ENCODE data around the gene USF2. TPM values are rescaled to one million over a fixed set of nuclear protein-coding genes. Genes with fewer than 3 reads are reported as not detected.

USF2 gene
- total RNA-seq, 1 donor from 2014 or later = 132 TPM

- Mint-ChIP-seq H3K36me3 (ENCODE audit: unreplicated experiment) (peaks cover 6% of the 10 kb centered on the region), H3K4me1 (ENCODE audit: low read depth, unreplicated experiment) (peaks cover 20% of the 10 kb centered on the region), H3K27me3 (ENCODE audit: unreplicated experiment) (peaks cover 13% of the 10 kb centered on the region), H3K9me3 (ENCODE audit: unreplicated experiment) (peaks cover 16% of the 10 kb centered on the region), H3K27ac (ENCODE audit: unreplicated experiment) (no peak overlapping the region), H3K4me3 (ENCODE audit: unreplicated experiment) (peak overlapping the region; percentile 78)
- TF ChIP-seq, protein P1, sequence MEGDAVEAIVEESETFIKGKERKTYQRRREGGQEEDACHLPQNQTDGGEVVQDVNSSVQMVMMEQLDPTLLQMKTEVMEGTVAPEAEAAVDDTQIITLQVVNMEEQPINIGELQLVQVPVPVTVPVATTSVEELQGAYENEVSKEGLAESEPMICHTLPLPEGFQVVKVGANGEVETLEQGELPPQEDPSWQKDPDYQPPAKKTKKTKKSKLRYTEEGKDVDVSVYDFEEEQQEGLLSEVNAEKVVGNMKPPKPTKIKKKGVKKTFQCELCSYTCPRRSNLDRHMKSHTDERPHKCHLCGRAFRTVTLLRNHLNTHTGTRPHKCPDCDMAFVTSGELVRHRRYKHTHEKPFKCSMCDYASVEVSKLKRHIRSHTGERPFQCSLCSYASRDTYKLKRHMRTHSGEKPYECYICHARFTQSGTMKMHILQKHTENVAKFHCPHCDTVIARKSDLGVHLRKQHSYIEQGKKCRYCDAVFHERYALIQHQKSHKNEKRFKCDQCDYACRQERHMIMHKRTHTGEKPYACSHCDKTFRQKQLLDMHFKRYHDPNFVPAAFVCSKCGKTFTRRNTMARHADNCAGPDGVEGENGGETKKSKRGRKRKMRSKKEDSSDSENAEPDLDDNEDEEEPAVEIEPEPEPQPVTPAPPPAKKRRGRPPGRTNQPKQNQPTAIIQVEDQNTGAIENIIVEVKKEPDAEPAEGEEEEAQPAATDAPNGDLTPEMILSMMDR (IDR thresholded peaks at IDR 0.05; ENCODE audit: partially characterized antibody, unreplicated experiment) = no peak
- DNase-seq = peak; percentile 47
Measured at GRCh38 chr19:35266520-35267352, 2.0 kb upstream of the USF2 start.

DNA sequence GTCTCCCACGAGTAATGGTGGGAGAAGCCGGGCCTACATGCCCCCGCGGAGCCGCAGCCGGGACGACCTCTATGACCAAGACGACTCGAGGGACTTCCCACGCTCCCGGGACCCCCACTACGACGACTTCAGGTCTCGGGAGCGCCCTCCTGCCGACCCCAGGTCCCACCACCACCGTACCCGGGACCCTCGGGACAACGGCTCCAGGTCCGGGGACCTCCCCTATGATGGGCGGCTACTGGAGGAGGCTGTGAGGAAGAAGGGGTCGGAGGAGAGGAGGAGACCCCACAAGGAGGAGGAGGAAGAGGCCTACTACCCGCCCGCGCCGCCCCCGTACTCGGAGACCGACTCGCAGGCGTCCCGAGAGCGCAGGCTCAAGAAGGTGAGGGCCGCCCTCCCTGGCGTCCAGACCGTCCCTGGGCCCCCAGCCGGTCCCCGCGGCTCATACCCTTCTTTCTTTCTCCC lies 1.4 kb upstream of the USF2 start:
- peak overlapping the region; percentile 91 for H3K4me3 Mint-ChIP-seq (ENCODE audit: unreplicated experiment)
- peaks cover 16% of the 10 kb centered on the region for H3K9me3 Mint-ChIP-seq (ENCODE audit: unreplicated experiment)
- TF ChIP-seq, protein P1 (IDR thresholded peaks at IDR 0.05; ENCODE audit: partially characterized antibody, unreplicated experiment) = no peak
- peaks cover 6% of the 10 kb centered on the region for H3K36me3 Mint-ChIP-seq (ENCODE audit: unreplicated experiment)
- peaks cover 16% of the 10 kb centered on the region for H3K27me3 Mint-ChIP-seq (ENCODE audit: unreplicated experiment)
- no peak for DNase-seq
- peak overlapping the region; percentile 91 for H3K27ac Mint-ChIP-seq (ENCODE audit: unreplicated experiment)
- peaks cover 24% of the 10 kb centered on the region for H3K4me1 Mint-ChIP-seq (ENCODE audit: low read depth, unreplicated experiment)

- TF ChIP-seq, protein P1 (IDR thresholded peaks at IDR 0.05; ENCODE audit: partially characterized antibody, unreplicated experiment) = no peak
- H3K36me3 Mint-ChIP-seq (ENCODE audit: unreplicated experiment) = peaks cover 7% of the 10 kb centered on the region
- peak; percentile 77 for DNase-seq
- H3K27ac Mint-ChIP-seq (ENCODE audit: unreplicated experiment) = peak overlapping the region; percentile 91
- peaks cover 24% of the 10 kb centered on the region for H3K4me1 Mint-ChIP-seq (ENCODE audit: low read depth, unreplicated experiment)
- peak overlapping the region; percentile 91 for H3K4me3 Mint-ChIP-seq (ENCODE audit: unreplicated experiment)
- H3K27me3 Mint-ChIP-seq (ENCODE audit: unreplicated experiment) = peaks cover 15% of the 10 kb centered on the region
- peaks cover 16% of the 10 kb centered on the region for H3K9me3 Mint-ChIP-seq (ENCODE audit: unreplicated experiment)
Measured at GRCh38 chr19:35267818-35268535, 785 bp upstream of the USF2 start.

GRCh38 chr19:35269438-35270117 lies 816 bp downstream of the USF2 start:
- no peak overlapping the region for H3K27ac Mint-ChIP-seq (ENCODE audit: unreplicated experiment)
- peaks cover 11% of the 10 kb centered on the region for H3K36me3 Mint-ChIP-seq (ENCODE audit: unreplicated experiment)
- H3K4me1 Mint-ChIP-seq (ENCODE audit: low read depth, unreplicated experiment) = peaks cover 23% of the 10 kb centered on the region
- peaks cover 20% of the 10 kb centered on the region for H3K9me3 Mint-ChIP-seq (ENCODE audit: unreplicated experiment)
- H3K27me3 Mint-ChIP-seq (ENCODE audit: unreplicated experiment) = peaks cover 15% of the 10 kb centered on the region
- DNase-seq = peak; percentile 91
- TF ChIP-seq, protein P1 (IDR thresholded peaks at IDR 0.05; ENCODE audit: partially characterized antibody, unreplicated experiment) = peak; percentile 99
- H3K4me3 Mint-ChIP-seq (ENCODE audit: unreplicated experiment) = peak overlapping the region; percentile 64
